ENCODE results near the gene ST6GALNAC6. TPM values are rescaled to one million over a fixed set of nuclear protein-coding genes. Genes with fewer than 3 reads are reported as not detected.

The ST6GALNAC6 gene
- total RNA-seq, 1 experiment from 2014 or later = 24.5 TPM

DNA sequence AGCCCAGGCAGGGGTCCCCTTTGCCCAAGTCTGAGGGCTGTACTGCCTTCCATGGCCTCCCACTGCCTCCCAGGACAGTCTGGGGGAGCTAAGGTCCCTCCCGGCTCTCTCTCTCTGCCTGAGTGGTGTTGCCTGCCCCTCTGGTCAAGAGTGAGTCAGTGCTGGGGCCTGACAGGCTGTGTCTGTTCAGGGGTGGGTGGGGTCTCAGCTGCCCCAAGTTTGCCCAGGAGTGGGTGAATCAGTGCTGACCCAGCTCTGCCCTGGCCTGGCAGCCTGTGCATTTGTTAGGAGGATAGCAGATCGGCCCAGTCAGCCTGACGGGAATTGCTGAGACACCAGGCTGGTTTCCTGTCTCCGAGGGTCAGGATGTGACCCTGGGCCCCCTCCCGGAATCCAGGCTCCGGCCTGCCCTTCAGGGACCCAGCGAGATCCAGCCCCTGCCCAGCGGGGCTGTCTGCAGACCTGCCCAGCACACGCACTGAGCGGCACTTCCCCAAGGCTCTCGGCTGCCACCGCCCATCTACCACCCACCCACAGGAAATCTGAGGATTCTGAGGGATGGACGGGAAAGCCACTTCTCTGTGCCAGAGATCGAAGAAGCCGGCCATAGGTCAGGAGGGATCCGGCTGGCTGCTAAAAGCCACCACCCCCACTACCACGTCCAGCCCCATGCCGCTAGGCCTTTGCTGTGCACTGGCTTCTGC lies 60.9 kb downstream of the ST6GALNAC6 start:
- POLR2A ChIA-PET = interaction anchor here (0.9 kb wide), 1 partner anchor 11 kb away, joined by 3 read pairs; no protein-coding TSS in a partner anchor

More for the DNA sequence above, 60.9 kb downstream of the ST6GALNAC6 start:
- no peak overlapping the region for H2AFZ ChIP-seq (ENCODE audit: low read depth, low read length, poor library complexity, severe bottlenecking)
- TF ChIP-seq, protein P1, sequence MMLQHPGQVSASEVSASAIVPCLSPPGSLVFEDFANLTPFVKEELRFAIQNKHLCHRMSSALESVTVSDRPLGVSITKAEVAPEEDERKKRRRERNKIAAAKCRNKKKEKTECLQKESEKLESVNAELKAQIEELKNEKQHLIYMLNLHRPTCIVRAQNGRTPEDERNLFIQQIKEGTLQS (IDR thresholded peaks at IDR 0.05) = no peak
- no peak for TF ChIP-seq TCF7L2 (IDR thresholded peaks at IDR 0.05; ENCODE audit: borderline replicate concordance, extremely low read depth, insufficient read depth, insufficient read length)
- no peak for TF ChIP-seq SIN3A (IDR thresholded peaks at IDR 0.05; ENCODE audit: low read depth)
- no peak for TF ChIP-seq POLR2AphosphoS5 (IDR thresholded peaks at IDR 0.05; ENCODE audit: low read depth, low read length)
- TF ChIP-seq SRF (IDR thresholded peaks at IDR 0.05; ENCODE audit: low read depth) = no peak
- TF ChIP-seq EZH2 (IDR thresholded peaks at IDR 0.05) = no peak
- TF ChIP-seq CEBPB (IDR thresholded peaks at IDR 0.05; ENCODE audit: low read depth) = no peak
- TF ChIP-seq ZNF274 (IDR thresholded peaks at IDR 0.05; ENCODE audit: low read depth, low read length) = no peak
- TF ChIP-seq, protein P2, sequence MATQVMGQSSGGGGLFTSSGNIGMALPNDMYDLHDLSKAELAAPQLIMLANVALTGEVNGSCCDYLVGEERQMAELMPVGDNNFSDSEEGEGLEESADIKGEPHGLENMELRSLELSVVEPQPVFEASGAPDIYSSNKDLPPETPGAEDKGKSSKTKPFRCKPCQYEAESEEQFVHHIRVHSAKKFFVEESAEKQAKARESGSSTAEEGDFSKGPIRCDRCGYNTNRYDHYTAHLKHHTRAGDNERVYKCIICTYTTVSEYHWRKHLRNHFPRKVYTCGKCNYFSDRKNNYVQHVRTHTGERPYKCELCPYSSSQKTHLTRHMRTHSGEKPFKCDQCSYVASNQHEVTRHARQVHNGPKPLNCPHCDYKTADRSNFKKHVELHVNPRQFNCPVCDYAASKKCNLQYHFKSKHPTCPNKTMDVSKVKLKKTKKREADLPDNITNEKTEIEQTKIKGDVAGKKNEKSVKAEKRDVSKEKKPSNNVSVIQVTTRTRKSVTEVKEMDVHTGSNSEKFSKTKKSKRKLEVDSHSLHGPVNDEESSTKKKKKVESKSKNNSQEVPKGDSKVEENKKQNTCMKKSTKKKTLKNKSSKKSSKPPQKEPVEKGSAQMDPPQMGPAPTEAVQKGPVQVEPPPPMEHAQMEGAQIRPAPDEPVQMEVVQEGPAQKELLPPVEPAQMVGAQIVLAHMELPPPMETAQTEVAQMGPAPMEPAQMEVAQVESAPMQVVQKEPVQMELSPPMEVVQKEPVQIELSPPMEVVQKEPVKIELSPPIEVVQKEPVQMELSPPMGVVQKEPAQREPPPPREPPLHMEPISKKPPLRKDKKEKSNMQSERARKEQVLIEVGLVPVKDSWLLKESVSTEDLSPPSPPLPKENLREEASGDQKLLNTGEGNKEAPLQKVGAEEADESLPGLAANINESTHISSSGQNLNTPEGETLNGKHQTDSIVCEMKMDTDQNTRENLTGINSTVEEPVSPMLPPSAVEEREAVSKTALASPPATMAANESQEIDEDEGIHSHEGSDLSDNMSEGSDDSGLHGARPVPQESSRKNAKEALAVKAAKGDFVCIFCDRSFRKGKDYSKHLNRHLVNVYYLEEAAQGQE (IDR thresholded peaks at IDR 0.05; ENCODE audit: low read depth) = no peak
- no peak for TF ChIP-seq POLR2A (IDR thresholded peaks at IDR 0.05; ENCODE audit: borderline replicate concordance, extremely low read depth, insufficient read depth, insufficient read length)
- TF ChIP-seq ELF1 (IDR thresholded peaks at IDR 0.05; ENCODE audit: borderline replicate concordance, low read depth) = no peak
- no peak for TF ChIP-seq JUND (IDR thresholded peaks at IDR 0.05)
- no peak for TF ChIP-seq SP1 (IDR thresholded peaks at IDR 0.05; ENCODE audit: low read depth)
- no peak for TF ChIP-seq CBX3 (IDR thresholded peaks at IDR 0.05; ENCODE audit: low read depth)
- intact Hi-C loops (cut with micrococcal nuclease) = no loop called here
- no peak overlapping the region for H3K4me3 ChIP-seq (replicated peaks in 1 of 2; ENCODE audit: low read depth in 1 of 2, low read length in 2 of 2)
- RAD21 ChIA-PET (ENCODE audit: low non-redundant PET in 1 of 2, low total read pairs in 2 of 2, uncharacterized antibody in 2 of 2, unreplicated experiment in 2 of 2) = interaction anchor here in 1 of 2 experiments (0.5 kb wide), 1 partner anchor 11 kb away, joined by 4 read pairs; no protein-coding TSS in a partner anchor
- CTCF ChIA-PET = no interaction called here
- H3K9me2 ChIP-seq (ENCODE audit: insufficient read depth) = no peaks in the 10 kb centered on the region
- no peaks in the 10 kb centered on the region for H3K27me3 ChIP-seq (ENCODE audit: insufficient read depth, low read length)
- H3K9ac ChIP-seq (ENCODE audit: low read length) = no peak overlapping the region
- DNase-seq (ENCODE audit: low read depth, low spot score) = no peak
- no peaks in the 10 kb centered on the region for H3K36me3 ChIP-seq (ENCODE audit: control insufficient read depth in 1 of 2, insufficient read depth in 2 of 2, low read length in 2 of 2)
- H3K4me1 ChIP-seq (ENCODE audit: control insufficient read depth in 1 of 2, insufficient read depth in 2 of 2, low read length in 2 of 2) = no peaks in the 10 kb centered on the region; a peak in 1 of 4 replicates
- no peaks in the 10 kb centered on the region for H3K79me2 ChIP-seq (ENCODE audit: insufficient read depth, low read length)
- H3K4me2 ChIP-seq (ENCODE audit: low read length) = no peak overlapping the region
- no peaks in the 10 kb centered on the region for H4K20me1 ChIP-seq (ENCODE audit: insufficient read depth)
- BruUV-seq (replicated peaks) = no TSS peak
- H3K9me3 ChIP-seq (ENCODE audit: control insufficient read depth in 1 of 2, insufficient read depth in 1 of 2, low read depth in 1 of 2, low read length in 2 of 2) = no peaks in the 10 kb centered on the region
- H3K27ac ChIP-seq (ENCODE audit: low read depth, low read length) = no peak overlapping the region
- no peak for ATAC-seq
